ENCODE results near the gene CCL27. TPM values are rescaled to one million over a fixed set of nuclear protein-coding genes. Genes with fewer than 3 reads are reported as not detected.

CCL27 gene
- polyA plus RNA-seq, 2 of the 4 experiments (the other 2 are of a cell fraction), result 0.22 to 0.27 TPM

GRCh38 chr9:34629491-34629808 lies 33.0 kb downstream of the CCL27 start:
- H3K9me3 ChIP-seq, result no peaks in the 10 kb centered on the region
- H3K27ac ChIP-seq, result no peak overlapping the region
- POLR2A ChIA-PET, result interaction anchor here (1.2 kb wide), 1 partner anchor 8 kb away, joined by 3 read pairs; no protein-coding TSS in a partner anchor
- WGBS (ENCODE audit: missing lambda C conversion rate), result 50% methylated on average over 5 of the region's 5 CpGs
- DNase-seq (ENCODE audit: low read depth in 1 of 2, low spot score in 1 of 2) (no peak), FAIRE-seq (no peak), ATAC-seq (peak; percentile 4 to 10; a peak in 3 of 6 replicates)
- H3K4me2 ChIP-seq, result peak overlapping the region; percentile 95
- CTCF ChIA-PET, result interaction anchor here (0.7 to 13.3 kb wide), 6 partner anchors 9 to 187 kb away, joined by 3 to 429 read pairs (median 6); partner anchors contain the start of genes DCTN3, RPP25L and SIGMAR1
- no peak for TF ChIP-seq CHD2 (IDR thresholded peaks at IDR 0.05; ENCODE audit: low read length, partially characterized antibody)
- TF ChIP-seq EHMT2 (IDR thresholded peaks at IDR 0.05; ENCODE audit: low read depth), result no peak
- TF ChIP-seq ZFP36 (IDR thresholded peaks at IDR 0.05; ENCODE audit: borderline replicate concordance, partially characterized antibody), result no peak
- no peak for TF ChIP-seq CBX2 (IDR thresholded peaks at IDR 0.05; ENCODE audit: borderline replicate concordance, low read depth)
- no peak for TF ChIP-seq RFX5 (IDR thresholded peaks at IDR 0.05)
- no peak for TF ChIP-seq CEBPB (IDR thresholded peaks at IDR 0.05)
- TF ChIP-seq PHF8 (IDR thresholded peaks at IDR 0.05; ENCODE audit: borderline replicate concordance, low read depth), result no peak
- no peak for TF ChIP-seq GATA3 (IDR thresholded peaks at IDR 0.05; ENCODE audit: borderline replicate concordance)
- no peak for TF ChIP-seq E2F6 (IDR thresholded peaks at IDR 0.05; ENCODE audit: borderline replicate concordance, low read depth)
- TF ChIP-seq TP53 (CRISPR knock-in tag; IDR thresholded peaks at IDR 0.05), result no peak
- TF ChIP-seq BHLHE40 (IDR thresholded peaks at IDR 0.05; ENCODE audit: low read depth, low read length), result no peak
- no peak for TF ChIP-seq HOXB13 (CRISPR knock-in tag; IDR thresholded peaks at IDR 0.05; ENCODE audit: low read depth)
- no peak for TF ChIP-seq RCOR1 (IDR thresholded peaks at IDR 0.05; ENCODE audit: low read depth, low read length)
- peak overlapping the region; percentile 49 for H3K4me3 ChIP-seq
- H3K4me1 ChIP-seq, result peaks cover 13% of the 10 kb centered on the region; the same call in 1 of the 3 replicates

- peak within 1 kb of the TSS; percentile 3 to 61; a peak in 3 of 6 replicates for H3K27ac ChIP-seq
- POLR2A ChIA-PET, result interaction anchor here (1.2 kb wide), 1 partner anchor 8 kb away, joined by 3 read pairs; no protein-coding TSS in a partner anchor
- H3K9me3 ChIP-seq, result no peaks in the 10 kb centered on the region
- CTCF ChIA-PET, result interaction anchor here (1.3 to 13.3 kb wide), 5 partner anchors 9 to 81 kb away, joined by 4 to 429 read pairs (median 6); partner anchors contain the start of genes DCTN3, RPP25L and SIGMAR1
- peaks cover 13% of the 10 kb centered on the region; the same call in 1 of the 3 replicates for H3K4me1 ChIP-seq
- 8% methylated on average over 38 of the region's 69 CpGs for WGBS (ENCODE audit: missing lambda C conversion rate)
- FAIRE-seq (no peak), ATAC-seq (peak; percentile 73 to 85), DNase-seq (ENCODE audit: low read depth in 1 of 2, low spot score in 1 of 2) (no peak)
- peak within 1 kb of the TSS; percentile 95 for H3K4me2 ChIP-seq
- no peak for TF ChIP-seq HMGXB4 (CRISPR knock-in tag; IDR thresholded peaks at IDR 0.05; ENCODE audit: borderline replicate concordance)
- no peak for TF ChIP-seq PBX3 (IDR thresholded peaks at IDR 0.05)
- TF ChIP-seq ZFP36 (IDR thresholded peaks at IDR 0.05; ENCODE audit: borderline replicate concordance, partially characterized antibody), result no peak
- no peak for TF ChIP-seq CBX8 (IDR thresholded peaks at IDR 0.05)
- H3K4me3 ChIP-seq, result peak within 1 kb of the TSS; percentile 49
These were observed 33.6 kb downstream of the CCL27 start, which contains the start of gene ARID3C for GRCh38 chr9:34628656-34629490. Gene ARID3C, minus strand, starts transcription at chr9:34629066. Its CDS starts 1,052 bp downstream, at chr9:34628014.
